Measurements from ENCODE around the gene MYH11.

The MYH11 gene

DNA sequence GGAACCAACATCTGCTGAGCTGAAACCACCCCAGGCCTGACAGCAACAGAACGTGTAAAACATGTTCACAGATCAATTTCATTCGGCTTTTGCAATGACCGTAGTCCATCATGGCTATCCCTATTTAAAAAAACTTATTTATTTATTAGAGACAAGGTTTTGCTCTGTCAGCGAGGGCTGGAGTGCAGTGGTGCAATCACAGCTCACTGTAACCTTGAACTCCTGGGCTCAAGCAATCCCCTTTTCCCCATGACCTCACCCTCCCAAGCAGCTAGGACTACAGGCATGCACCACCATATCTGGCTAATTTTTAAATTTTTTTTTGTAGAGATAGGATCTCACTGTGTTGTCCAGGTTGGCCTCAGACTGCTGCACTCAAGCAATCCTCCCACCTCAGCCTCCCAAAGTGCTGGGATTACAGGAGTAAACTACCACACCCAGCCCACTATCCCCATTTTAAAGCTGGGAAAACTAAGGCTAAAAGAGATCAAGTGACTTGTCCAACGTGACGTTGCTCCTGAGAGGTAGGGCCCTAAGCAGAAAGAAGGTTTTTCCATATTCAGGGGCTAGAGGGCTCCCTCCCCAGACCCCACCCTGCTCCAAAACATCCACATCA is 77.7 kb downstream of the MYH11 start:
- TF ChIP-seq, protein P1, sequence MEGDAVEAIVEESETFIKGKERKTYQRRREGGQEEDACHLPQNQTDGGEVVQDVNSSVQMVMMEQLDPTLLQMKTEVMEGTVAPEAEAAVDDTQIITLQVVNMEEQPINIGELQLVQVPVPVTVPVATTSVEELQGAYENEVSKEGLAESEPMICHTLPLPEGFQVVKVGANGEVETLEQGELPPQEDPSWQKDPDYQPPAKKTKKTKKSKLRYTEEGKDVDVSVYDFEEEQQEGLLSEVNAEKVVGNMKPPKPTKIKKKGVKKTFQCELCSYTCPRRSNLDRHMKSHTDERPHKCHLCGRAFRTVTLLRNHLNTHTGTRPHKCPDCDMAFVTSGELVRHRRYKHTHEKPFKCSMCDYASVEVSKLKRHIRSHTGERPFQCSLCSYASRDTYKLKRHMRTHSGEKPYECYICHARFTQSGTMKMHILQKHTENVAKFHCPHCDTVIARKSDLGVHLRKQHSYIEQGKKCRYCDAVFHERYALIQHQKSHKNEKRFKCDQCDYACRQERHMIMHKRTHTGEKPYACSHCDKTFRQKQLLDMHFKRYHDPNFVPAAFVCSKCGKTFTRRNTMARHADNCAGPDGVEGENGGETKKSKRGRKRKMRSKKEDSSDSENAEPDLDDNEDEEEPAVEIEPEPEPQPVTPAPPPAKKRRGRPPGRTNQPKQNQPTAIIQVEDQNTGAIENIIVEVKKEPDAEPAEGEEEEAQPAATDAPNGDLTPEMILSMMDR (IDR thresholded peaks at IDR 0.05; ENCODE audit: borderline replicate concordance, control extremely low read depth, extremely low read depth, insufficient read depth, missing control alignments): no peak
- DNase-seq (ENCODE audit: low spot score): no peak
- in situ Hi-C loops (cut with MboI; ENCODE audit: low sequenced_read_pairs, unreplicated experiment): loop anchor here (10.0 kb wide), 2 partner anchors 356 to 416 kb away; no protein-coding TSS in a partner anchor

GRCh38 chr16:15778204-15778743 is 78.6 kb downstream of the MYH11 start:
- TF ChIP-seq, protein P1 (IDR thresholded peaks at IDR 0.05; ENCODE audit: borderline replicate concordance, control extremely low read depth, extremely low read depth, insufficient read depth, missing control alignments): no peak
- in situ Hi-C loops (cut with MboI; ENCODE audit: low sequenced_read_pairs, unreplicated experiment): loop anchor here (10.0 kb wide), 2 partner anchors 357 to 417 kb away; no protein-coding TSS in a partner anchor
- no peak for DNase-seq (ENCODE audit: low spot score)

- in situ Hi-C loops (cut with MboI; ENCODE audit: low sequenced_read_pairs, unreplicated experiment): loop anchor here (10.0 kb wide), 2 partner anchors 357 to 417 kb away; no protein-coding TSS in a partner anchor
- DNase-seq (ENCODE audit: low spot score): peak; percentile 61
- TF ChIP-seq, protein P1 (IDR thresholded peaks at IDR 0.05; ENCODE audit: borderline replicate concordance, control extremely low read depth, extremely low read depth, insufficient read depth, missing control alignments): no peak
These were observed 79.2 kb downstream of the MYH11 start for GRCh38 chr16:15777533-15778203.

GRCh38 chr16:15776572-15776971 is 80.3 kb downstream of the MYH11 start:
- TF ChIP-seq, protein P1 (IDR thresholded peaks at IDR 0.05; ENCODE audit: borderline replicate concordance, control extremely low read depth, extremely low read depth, insufficient read depth, missing control alignments): no peak
- no peak for DNase-seq (ENCODE audit: low spot score)
- in situ Hi-C loops (cut with MboI; ENCODE audit: low sequenced_read_pairs, unreplicated experiment): loop anchor here (10.0 kb wide), 2 partner anchors 358 to 418 kb away; no protein-coding TSS in a partner anchor

DNA sequence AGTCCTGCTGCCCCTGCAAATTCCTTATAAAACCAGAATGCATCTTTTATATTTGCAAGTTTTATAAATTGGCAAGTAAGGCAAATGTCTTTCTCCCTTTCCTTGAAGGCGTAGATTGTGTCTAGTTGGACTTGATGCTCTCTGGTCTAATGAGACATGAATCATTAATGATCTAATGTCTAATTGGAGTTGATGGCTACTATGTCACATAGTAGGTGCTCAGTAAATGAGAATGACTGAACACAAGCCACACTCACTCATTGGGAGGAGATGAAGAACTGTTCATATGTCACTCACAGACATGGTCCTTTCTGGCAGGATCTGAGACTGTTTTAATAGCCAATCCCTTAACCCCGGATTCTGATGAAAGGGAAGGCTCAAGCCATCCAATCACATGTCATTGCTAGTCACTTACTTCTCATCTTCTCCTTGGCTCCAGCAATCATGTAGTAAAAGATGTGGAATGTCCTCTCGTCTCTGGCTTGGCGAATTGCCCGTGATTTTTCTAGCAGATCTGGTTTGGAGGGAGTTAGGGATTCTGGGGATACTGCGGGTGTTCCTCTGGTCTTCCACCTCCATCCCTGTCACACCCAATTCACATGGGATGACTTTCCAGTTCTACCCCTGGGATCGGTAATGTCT is 81.0 kb downstream of the MYH11 start:
- in situ Hi-C loops (cut with MboI; ENCODE audit: low sequenced_read_pairs, unreplicated experiment): loop anchor here (10.0 kb wide), 2 partner anchors 359 to 419 kb away; no protein-coding TSS in a partner anchor
- no peak for DNase-seq (ENCODE audit: low spot score)
- TF ChIP-seq, protein P1 (IDR thresholded peaks at IDR 0.05; ENCODE audit: borderline replicate concordance, control extremely low read depth, extremely low read depth, insufficient read depth, missing control alignments): no peak

- TF ChIP-seq, protein P1 (IDR thresholded peaks at IDR 0.05; ENCODE audit: borderline replicate concordance, control extremely low read depth, extremely low read depth, insufficient read depth, missing control alignments): no peak
- in situ Hi-C loops (cut with MboI; ENCODE audit: low sequenced_read_pairs, unreplicated experiment): loop anchor here (10.0 kb wide), 2 partner anchors 360 to 420 kb away; no protein-coding TSS in a partner anchor
- DNase-seq (ENCODE audit: low spot score): no peak
These were observed 81.6 kb downstream of the MYH11 start for GRCh38 chr16:15775209-15775608.

Data from GM13976 (cell line).